Ammon's horn (tissue), 1 donor: ENCODE data around the gene ATP1A4.
"Not testable (repeated sequence)": the region's sequence is repeated elsewhere in the genome, so short reads cannot be mapped to it uniquely, and the experiment has no call there.

Source experiments
- DNase-seq: peaks from one replicate; pipeline ENCODE4 v3.0.0-alpha.2; 2016; ENCODE audit warnings: low spot score

ATP1A4 gene

DNA sequence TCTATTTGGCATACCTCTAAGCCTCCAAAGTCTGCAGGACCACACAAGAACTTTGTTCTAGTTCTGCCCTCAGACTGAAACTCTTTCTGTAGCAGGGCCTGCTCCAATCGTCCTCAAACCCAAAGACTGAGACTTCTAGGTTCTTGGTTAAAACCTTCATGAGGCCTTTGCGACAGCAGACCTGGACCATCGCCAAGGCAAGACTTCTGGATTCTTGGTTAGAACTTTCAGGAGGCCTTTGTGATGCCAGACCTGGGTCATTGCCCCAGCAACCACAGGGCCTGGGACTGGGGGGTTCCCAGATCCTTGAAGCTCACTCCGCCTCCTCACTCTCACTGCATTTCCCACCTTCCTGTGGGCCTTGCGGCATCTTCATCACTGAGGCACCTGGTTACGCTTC, at the start of gene ATP1A4:
TSS of gene ATP1A4 (plus strand) at position 301 of the 400 bp plus-strand sequence. CDS start 438 bp downstream, outside the sequence.
- DNase-seq: no peak

DNA sequence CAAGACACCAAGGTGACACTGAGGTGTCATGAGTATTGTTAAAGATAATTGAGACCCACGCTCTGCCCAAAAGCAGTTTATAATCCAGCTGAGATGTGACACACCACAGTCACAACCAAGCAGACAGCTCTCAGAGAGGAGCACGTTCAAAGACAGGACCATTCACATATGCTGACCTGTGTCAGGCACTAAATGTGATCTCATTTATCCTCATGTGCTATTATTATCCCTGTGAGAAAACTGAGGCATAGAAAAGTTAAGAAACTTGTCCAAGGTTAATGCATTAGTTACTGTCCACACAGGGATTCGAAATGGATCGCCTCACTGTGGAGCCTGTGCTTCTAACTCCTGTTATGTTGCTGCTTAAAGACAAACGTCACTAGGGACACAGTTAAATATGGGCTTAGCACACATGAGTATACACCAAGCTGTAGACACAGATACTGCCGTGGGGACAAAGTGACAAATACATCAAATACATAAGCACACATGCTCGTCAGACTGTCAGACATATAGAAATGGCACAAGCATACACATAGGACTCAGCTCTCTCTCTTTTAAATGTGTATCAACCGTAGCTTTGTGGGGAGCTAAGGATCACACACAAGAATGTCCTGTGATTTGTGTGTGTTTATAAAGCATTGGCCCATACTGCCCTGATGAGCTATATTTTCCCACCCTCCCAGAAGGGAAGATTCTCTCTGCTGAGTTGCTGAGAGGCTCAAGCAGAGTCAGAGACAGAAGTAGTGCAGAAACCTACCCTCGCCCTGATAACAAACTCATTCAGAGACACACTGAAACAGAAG, 49.5 kb upstream of the ATP1A4 start:
- DNase-seq: peak; percentile 41

DNA sequence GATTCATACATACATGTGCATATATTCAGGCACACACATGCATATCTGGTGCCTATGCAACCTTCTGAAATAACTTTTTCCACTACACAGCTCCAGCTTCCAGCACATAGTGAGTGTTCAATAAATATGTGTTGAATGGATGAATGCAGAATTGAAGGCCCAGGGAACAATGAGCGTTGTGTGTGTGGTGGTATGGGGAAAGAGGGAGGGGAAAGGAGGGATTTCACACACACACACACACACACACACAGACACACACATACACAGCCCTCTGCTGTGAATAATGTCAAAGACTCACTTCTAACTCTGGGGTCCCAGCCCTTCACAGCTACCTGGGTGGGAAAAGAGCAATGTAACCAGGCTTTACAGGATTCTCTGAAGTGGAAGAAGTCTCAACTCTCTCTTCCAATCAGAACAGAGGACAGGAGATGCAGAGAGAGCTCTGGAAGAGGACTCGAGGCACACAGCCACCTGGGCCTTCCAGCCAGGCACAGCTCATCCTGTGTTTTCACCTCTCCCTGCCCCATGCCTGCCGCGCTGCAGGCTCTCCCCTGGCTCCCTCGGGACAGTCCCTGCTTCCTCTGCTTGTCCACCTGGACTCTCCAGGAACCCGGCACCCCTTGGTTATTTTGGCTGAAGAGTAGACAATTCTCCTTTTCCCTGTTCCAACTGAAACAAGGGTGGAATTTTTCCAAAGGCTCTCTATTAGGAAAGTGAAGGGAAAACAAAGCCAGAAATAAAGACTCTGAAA, 47.6 kb upstream of the ATP1A4 start:
- peak; percentile 78 for DNase-seq

DNA sequence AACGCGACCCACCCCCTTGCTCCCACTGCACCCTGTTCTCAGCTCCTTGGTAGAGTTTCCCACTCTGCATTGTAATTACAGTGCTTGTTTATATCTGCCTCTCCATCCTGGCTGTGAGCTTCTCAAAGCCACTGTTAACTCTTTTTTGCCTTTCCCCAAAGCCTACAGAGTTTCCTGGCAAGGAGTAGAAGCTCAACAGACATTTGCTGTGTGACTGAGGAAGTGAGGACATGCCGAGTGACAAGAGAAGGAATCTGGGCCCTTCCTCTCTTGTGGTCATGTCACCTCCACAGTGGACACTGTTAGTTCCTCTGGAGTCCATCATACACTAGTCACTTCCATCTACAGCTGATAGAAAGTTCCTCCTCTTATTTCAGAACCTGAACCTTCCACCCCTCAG, 46.9 kb upstream of the ATP1A4 start:
- DNase-seq: peak; percentile 61

DNA sequence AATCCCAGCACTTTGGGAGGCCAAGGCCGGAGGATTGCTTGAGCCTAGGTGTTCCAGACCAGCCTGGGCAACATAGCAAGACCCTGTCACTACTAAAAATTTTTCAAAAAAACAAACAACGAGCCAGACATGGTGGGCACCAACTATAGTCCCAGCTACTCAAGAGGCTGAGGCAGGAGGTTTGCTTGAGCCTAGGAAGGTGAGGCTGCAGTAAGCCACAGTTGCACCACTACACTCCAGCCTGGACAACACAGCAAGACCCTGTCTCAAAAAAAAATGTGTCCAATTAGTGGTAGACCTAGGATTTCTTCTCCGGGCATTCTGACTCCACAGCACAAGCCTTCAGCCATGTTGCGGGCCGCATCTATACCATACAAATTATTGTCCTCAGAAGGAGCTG, 46.2 kb upstream of the ATP1A4 start:
- no peak for DNase-seq

DNA sequence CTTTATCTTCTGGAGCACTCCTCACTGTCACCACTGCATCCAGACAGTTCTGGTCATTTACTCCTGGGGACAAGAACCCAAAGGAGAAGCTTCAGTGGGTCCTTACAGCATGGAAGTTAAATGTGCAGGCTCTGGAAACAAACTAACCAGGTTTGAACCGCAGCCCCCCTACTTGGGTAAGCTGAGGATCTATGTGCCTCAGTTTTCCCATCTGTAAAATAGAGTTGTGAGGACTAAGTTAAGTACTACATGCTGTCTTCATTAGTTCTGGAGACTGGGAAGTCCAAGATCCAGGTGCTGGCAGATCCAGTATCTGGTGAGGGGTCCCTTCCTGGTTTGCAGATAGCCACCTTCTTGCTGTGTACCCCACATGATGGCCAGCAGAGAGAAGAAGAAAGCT, 43.9 kb upstream of the ATP1A4 start:
- no peak for DNase-seq

DNA sequence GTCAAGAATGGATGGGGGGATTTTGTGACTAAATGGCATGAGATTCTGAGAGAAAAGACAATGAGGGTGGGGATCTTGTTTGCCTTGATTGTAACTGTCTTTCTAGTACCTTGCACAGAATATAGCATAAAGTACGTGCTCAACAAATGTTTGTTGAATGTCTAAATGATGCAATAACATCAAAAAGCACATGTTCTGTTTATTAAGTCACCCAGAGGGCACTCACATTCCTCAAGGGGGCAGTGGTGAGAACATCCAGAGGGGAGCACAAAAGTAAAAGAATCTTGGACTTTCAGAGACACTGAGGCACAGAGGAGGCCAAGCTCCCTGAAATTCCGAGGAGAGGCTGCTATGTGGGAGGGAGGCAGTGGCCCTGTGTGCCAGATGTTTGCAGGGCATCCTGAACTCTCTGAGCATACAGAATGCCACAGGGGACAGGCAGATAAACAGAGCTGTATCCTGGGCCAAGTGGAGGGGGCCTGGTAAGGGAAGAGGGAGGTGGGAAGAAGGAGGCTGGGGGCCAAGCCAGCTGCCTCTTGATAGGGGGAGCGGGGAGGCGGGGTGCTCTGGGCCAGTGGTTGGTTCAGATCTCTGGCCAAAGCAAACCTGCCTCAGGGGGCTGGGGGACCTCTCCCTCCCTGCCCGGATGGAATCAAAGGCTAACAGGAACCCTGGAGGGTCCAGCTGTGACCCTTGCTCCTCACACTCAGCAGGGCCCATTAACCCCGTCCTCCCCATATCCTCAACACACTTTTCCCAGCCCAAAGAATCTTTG, 42.3 kb upstream of the ATP1A4 start:
- peak; percentile 62 for DNase-seq

DNA sequence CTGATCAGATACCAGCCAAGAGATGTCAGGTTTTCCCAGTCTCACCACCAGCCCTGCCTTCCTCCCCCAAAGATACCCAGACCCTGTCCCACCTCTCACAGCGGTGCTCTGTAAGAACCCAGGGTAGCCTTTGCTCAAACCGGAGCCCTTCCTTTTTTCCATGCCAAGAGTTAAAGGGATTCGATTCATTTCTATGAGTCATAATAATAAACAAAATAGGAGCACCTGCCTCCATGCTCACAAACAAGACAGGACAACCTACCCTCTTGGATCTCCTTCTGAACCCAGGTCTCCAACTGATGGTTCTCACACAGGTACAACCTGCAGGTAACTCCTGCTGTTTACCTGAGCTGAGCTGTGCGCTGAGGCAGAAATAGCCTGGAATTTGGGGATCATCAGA, 41.7 kb upstream of the ATP1A4 start:
- DNase-seq: no peak

DNA sequence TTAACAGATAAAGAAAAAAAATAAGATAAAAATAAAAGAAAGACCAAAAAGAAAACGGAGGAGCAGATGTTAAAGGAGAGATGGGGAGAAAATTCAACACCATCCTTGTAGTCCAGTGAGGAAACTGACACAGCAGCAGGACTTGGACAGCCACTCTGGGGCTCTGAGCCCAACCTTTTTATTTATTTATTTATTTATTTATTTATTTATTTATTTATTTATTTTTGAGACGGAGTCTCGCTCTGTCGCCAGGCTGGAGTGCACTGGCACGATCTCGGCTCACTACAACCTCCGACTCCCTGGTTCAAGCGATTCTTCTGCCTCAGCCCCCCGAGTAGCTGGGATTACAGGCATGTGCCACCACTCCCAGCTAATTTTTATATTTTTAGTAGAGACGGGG, 39.9 kb upstream of the ATP1A4 start:
- not testable (repeated sequence) for DNase-seq

DNA sequence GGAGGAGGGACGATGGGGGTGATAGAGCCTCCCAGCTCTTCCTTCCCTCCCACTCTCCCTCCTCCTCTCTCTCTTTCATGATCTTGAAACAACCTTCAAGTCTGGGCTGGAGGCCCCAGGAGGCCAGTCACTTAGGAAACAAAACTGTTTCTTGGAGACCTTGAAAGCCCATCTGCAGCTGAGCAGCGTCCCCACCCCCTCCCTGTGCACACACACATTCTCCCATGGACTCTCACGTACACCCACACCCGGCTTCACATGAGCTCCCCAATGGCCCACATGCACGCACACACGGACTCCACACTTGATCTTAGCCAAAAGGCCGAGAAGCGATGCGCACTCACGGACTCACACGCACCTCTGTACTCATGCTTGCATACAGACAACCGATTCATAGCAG, 39.0 kb upstream of the ATP1A4 start:
- no peak for DNase-seq

DNA sequence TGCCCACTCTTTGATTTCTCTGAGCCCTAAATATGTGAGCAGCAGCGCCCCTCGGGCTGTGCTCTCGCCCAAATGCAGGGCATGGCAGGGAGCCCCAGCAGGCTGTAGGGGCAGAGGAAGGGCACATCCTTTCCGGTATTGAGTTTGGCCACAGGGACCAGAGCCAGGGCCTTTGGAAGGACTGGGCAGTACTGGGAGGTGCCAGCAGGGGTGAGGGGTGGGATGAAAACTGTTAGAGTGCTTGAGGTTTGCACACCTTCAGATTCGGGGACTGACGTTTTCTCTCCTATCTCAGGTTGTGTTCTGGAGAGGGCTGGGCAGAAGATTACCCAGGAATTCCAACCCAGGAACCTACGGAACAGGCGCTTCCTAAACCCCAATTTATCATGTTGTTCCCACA, 38.0 kb upstream of the ATP1A4 start:
- no peak for DNase-seq

DNA sequence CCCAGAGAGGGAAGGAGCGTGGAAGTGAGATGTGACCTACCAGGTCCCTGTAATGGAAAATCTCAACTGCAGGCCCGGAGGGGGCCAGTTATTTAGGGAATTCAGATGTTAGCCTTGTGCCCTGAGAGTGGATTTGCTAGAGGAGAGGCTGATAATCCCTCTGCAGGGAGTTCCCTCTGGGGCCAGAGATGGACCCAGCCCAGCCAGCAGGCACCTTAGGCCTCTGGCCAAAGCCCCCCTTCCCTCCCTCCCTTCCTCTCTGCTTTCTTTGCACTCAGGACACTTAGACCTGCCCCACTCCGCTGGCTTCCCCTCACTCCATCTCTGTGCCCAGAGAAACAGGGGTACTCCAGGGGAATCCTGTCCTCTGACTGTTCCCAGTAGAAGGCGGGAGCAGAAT, 37.3 kb upstream of the ATP1A4 start:
- DNase-seq: no peak

DNA sequence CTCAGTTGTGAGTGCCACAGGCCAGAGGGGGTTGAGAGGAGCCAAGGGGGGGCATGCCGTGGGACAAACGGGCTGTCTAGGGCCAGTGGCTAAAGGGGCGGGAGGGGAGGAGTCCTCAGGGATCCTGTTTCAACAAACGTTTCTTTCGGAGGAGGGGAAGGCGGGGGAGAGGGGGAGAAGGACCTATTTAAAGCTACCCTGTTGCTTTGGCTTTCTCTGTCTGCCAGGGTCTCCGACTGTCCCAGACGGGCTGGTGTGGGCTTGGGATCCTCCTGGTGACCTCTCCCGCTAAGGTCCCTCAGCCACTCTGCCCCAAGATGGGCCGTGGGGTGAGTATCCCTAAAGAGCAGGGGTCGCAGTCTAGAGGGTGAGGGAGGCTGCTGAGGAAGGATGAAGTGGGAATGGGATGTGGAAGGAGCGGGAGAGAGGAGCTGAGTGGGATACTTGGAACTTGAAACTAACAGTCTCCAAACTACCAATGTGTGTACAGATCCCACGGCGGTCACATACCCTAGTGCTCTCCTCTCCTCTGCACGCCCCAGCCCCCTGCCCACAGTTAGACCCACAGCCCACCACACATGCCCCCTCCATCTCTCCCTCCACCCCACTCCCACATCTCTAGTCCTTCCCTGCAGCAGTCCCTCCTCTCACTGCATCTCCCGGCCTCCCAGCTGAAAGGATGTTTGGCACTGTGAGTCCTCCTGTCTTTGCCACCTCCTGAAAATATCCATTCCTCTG, 35.7 kb upstream of the ATP1A4 start, which contains the start of gene ATP1A2:
TSS of gene ATP1A2 (plus strand) at position 215 of the 738 bp plus-strand sequence. CDS start at position 318, 103 bp downstream.
- DNase-seq: no peak

DNA sequence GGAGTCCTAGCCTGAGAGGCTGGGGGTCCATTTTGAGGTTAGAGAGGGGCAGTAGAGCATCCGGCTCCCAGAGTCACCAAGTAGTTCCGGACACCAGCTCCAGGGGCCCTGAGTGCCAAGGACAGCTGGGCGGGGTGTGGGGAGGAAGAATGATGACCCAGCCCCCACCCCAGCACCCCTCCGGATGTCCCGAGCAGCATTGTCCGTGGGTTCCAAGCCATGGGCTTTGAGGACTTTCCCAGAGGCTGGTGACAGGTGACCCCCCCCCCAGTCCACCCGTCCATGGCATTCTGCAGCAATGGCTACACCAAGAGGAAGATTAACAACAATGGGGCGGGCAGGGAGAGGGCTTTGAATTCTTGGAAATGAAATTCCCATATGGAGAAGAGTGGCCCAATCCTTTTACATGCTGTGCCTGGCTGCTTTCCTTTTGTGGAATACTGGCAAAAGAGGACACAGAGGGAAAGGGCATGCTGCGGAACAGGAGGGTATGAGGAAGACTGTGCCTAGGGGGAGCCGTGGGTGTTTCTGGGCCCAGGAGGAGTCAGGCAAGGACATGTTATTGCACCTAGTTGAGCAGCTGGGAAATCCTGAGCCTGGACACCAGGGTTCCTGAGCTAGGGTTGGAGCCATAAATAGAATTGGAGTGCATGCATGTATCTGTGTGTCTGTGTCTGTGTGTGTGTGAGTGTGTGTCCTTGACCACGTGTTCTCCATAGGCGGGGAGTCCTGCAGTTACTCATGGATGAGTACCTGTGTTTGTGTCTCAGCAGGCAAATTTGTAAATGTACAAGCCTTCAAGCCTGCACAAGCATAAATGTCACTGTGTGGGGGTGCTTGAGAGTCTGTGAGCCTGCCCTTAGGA, 34.9 kb upstream of the ATP1A4 start:
- DNase-seq: no peak

DNA sequence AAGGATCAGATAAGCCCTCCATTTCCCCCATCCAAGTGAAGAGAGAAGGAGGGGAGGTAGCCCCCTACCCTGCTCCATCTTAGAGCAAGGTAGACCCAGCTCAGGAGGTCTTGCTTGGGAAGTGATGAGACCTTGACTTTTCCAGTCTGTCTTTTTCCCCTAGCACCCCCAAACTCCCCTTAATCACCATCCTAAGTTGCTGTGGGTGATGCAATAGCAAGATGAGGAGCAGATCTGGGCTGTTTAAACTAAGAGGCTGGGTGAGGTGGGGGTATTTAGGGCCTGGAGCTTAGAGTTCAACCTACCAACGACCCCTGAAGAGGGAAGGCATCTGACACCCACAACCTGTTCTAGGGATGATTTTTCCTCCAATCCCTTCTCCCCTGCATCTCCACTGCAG, 34.1 kb upstream of the ATP1A4 start:
- no peak for DNase-seq

DNA sequence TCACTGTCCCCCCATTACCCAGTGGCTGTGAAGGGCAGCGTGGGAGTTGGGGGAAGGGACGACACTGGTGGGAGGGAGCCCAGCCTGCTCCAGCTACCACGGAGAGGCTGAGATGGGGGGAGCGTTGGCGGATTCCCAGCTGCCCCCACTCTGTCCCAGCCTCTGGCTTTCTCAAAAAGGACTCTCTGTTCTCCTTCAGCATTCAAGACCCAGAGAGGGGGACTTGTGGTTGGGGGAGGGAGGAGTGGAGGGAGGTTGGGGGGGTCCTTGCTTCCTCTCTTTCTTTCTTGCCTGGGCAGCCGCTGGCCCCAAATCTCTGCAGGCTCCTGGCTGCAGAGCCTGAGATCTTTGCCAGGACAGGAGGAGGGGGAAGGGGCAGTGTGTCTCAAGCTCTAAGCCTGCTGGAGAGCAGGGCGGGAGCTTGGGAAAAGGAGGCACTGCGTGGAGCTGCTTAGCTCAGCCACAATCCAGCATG, 33.7 kb upstream of the ATP1A4 start:
- peak; percentile 87 for DNase-seq

DNA sequence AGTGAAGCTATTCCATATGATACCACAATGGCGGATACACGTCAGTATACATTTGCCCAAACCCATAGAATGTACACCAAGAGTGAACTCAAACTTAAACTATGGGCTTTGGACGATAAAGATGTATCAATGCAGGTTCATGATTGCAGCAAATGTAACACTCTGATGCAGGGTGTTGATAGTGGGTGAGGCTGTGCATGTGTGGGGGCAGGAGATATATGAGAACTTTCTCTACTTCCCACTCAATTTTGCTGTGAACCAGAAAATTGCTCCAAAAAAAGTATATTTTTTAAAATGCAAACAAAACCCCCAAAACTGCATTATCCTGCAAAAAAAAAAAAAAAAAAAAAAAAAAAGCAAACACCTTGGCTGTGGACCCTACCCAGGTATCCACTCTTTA, 32.5 kb upstream of the ATP1A4 start:
- no peak for DNase-seq

DNA sequence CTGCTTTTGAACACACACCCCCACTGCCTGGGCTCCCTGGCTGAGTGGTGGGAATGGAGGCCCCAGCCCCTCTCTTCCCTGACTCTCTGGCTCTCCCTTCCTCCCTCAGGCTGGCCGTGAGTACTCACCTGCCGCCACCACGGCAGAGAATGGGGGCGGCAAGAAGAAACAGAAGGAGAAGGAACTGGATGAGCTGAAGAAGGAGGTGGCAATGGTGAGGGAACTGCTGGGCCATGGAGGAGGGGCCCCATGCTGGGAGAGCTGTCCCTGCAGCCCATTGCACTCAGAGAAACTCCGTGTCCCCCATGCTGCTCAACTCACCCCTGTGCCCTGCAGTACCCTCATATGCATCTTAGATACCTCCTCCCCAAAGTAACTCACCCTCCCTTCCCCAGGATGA, 30.6 kb upstream of the ATP1A4 start:
- DNase-seq: no peak

DNA sequence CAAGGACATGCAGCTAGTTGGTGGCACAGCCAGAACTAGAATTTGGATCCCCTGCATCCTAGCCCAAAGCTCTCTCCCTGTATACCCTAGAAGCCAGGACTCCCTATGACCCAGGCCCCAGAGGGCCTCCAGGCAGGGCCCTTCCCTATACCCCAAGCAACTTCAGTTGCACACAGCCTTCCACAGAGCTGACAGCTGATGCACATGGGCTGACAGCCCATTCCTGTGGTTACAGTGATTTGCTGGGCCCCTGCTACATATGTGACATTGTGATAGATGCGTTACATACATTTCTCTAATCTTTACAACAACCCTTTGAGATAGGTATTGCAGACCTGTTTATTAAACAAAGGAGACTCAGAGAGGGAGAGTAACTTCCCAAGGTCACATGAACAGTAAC, 30.0 kb upstream of the ATP1A4 start:
- no peak for DNase-seq

DNA sequence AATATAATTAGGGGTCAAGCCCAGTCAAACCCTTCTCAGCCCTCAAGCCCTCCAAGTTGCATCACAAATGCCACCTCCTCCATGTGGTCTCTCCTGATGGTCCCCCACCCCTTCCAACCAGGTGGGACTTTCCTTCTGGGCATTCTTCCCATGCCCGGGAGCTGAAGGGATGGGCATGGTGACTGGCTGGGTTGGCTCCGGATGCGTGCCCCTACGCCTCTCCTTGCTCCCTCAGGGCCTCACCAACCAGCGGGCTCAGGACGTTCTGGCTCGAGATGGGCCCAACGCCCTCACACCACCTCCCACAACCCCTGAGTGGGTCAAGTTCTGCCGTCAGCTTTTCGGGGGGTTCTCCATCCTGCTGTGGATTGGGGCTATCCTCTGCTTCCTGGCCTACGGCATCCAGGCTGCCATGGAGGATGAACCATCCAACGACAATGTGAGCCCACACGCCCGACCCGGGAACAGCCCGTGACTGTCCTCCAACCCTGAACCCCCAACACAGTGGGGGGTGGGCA, 28.4 kb upstream of the ATP1A4 start:
- no peak for DNase-seq
